HepG2 (cell line): ENCODE data around the gene TIMM9. TPM values are rescaled to one million over a fixed set of nuclear protein-coding genes. Genes with fewer than 3 reads are reported as not detected.

Experiments
- BCLAF1 ChIP-seq: fragments of 450-650 bp; IDR thresholded peaks from 2 replicates; pipeline ENCODE4 v1.6.1; 2017; ENCODE audit warnings: mild to moderate bottlenecking
- CCDC6 ChIP-seq: sonication (generic); formaldehyde crosslinking; IDR thresholded peaks from 2 replicates; pipeline ENCODE4 v1.8.1; 2022; ENCODE audit warnings: mild to moderate bottlenecking, missing genetic modification reagents, moderate library complexity
- HIC2 ChIP-seq: sonication (generic); formaldehyde crosslinking; IDR thresholded peaks from 2 replicates; pipeline ENCODE4 v1.9.0; 2022; ENCODE audit warnings: low read depth, missing genetic modification reagents
- IRF2 ChIP-seq: IDR thresholded peaks from 2 replicates; pipeline ENCODE4 v1.6.1; 2018; ENCODE audit warnings: missing genetic modification reagents, missing compliant biosample characterization
- MATR3 ChIP-seq: sonication (generic); formaldehyde crosslinking; IDR thresholded peaks from 2 replicates; pipeline ENCODE4 v1.4.0; 2020; ENCODE audit warnings: missing genetic modification reagents
- MTF1 ChIP-seq: sonication (generic); formaldehyde crosslinking; IDR thresholded peaks from 2 replicates; pipeline ENCODE4 v1.5.0; 2020; ENCODE audit warnings: missing genetic modification reagents
- PRMT3 ChIP-seq: sonication (generic); formaldehyde crosslinking; IDR thresholded peaks from 2 replicates; pipeline ENCODE4 v1.8.1; 2022; ENCODE audit warnings: low read depth, mild to moderate bottlenecking, moderate library complexity, missing genetic modification reagents, borderline replicate concordance
- SAFB2 ChIP-seq: sonication (generic); formaldehyde crosslinking; IDR thresholded peaks from 2 replicates; pipeline ENCODE4 v1.5.1; 2020; ENCODE audit warnings: missing genetic modification reagents, low read depth, mild to moderate bottlenecking, borderline replicate concordance
- USF2 ChIP-seq, 2 experiments: sonication (generic) in 1 of 2; formaldehyde crosslinking in 1 of 2; IDR thresholded peaks; 2 replicates each; pipeline versions ENCODE4 v1.5.1 to v1.6.1; 2011 to 2020; ENCODE audit warnings: borderline replicate concordance in 1 of 2, low read depth in 1 of 2, low read length in 1 of 2, mild to moderate bottlenecking in 1 of 2, missing genetic modification reagents in 1 of 2, moderate library complexity in 1 of 2
- ZMYM3 ChIP-seq: sonication (generic); formaldehyde crosslinking; IDR thresholded peaks from 2 replicates; pipeline ENCODE4 v1.5.1; 2020; ENCODE audit warnings: mild to moderate bottlenecking, missing genetic modification reagents
- ZNF12 ChIP-seq: sonication (generic); formaldehyde crosslinking; IDR thresholded peaks from 2 replicates; pipeline ENCODE4 v1.5.0; 2020; ENCODE audit warnings: missing genetic modification reagents
- ZNF549 ChIP-seq: sonication (generic); formaldehyde crosslinking; IDR thresholded peaks from 2 replicates; pipeline ENCODE4 v1.5.0; 2020; ENCODE audit warnings: missing genetic modification reagents
- ZNF556 ChIP-seq: sonication (generic); formaldehyde crosslinking; IDR thresholded peaks from 2 replicates; pipeline ENCODE4 v1.4.0; 2020; ENCODE audit warnings: mild to moderate bottlenecking, missing genetic modification reagents, borderline replicate concordance
- ZNF766 ChIP-seq: sonication (generic); formaldehyde crosslinking; IDR thresholded peaks from 2 replicates; pipeline ENCODE4 v1.5.0; 2020; ENCODE audit warnings: missing genetic modification reagents, borderline replicate concordance
- ZNF883 ChIP-seq: sonication (generic); formaldehyde crosslinking; IDR thresholded peaks from 2 replicates; pipeline ENCODE4 v1.5.1; 2020; ENCODE audit warnings: mild to moderate bottlenecking, missing genetic modification reagents; ENCODE audit errors: not compliant biosample characterization
- polyA plus RNA-seq, 8 experiments: library from polyadenylated mRNA; depleted of rRNA in 3 of 8; stranded (reverse) in 7 of 8; unstranded in 1 of 8; fragments of >200 nt; fragmentation: Illumina TruSeq in 4 of 8; extraction: Trizol in 4 of 8; gene quantifications; 2 replicates each; pipeline versions ENCODE4 v1.2.1 to v1.2.3, GENCODE V29; 2011 to 2016; ENCODE audit warnings: low read depth in 4 of 8, missing spikeins in 1 of 8, mixed read lengths in 1 of 8; ENCODE audit not compliant: insufficient read depth in 1 of 8
- total RNA-seq, 5 experiments: library from RNA; depleted of rRNA; stranded (reverse); fragments of >200 nt; fragmentation: Illumina TruSeq; extraction: Trizol; gene quantifications; 2 replicates each; pipeline ENCODE4 v1.2.3, GENCODE V29; 2016; ENCODE audit warnings: low read depth in 1 of 5
- TF ChIP-seq, protein P1 (sequence below): sonication (generic); formaldehyde crosslinking; IDR thresholded peaks from 2 replicates; pipeline ENCODE4 v1.5.0; 2020; ENCODE audit warnings: mild to moderate bottlenecking, missing genetic modification reagents, borderline replicate concordance
- TF ChIP-seq, protein P2 (sequence below): sonication (generic); formaldehyde crosslinking; IDR thresholded peaks from 2 replicates; pipeline ENCODE4 v1.4.0; 2020; ENCODE audit warnings: missing genetic modification reagents

Gene TIMM9
- total and polyA plus RNA-seq, 2 of the 13 experiments (the other 11 are each of a cell fraction or from before 2014, with no cell fraction given), result 30.5 to 42.5 TPM

DNA sequence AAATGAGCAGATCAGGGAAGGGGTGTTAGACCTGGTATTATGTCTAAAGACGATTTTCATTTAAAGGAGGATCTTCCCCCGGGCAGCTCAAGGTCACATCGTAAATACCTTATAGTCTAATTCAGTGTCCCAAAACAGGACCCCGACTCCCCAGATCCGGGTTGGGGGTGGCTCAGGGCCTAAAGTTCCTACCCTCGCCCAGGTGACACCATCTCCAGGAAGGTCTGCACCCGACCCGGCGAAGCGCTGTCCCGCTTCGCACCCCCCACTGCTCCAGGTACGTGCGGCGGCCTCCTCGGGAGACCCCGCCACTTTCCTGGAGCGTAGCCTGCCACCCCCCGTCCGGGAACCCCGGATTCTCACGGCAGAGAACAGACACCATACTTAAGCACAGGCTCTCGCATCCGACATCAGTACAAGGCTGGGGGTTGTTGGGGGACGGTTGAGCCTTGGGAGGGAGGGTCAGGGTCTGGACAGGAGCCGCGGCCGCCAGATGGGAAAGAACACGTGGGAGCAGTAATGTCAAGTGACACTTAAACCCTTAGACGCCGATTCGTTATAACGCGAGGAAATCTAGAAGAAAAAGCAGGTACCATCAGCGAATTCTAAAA is 556 bp downstream of the TIMM9 start (continued):
- TF ChIP-seq, protein P1, sequence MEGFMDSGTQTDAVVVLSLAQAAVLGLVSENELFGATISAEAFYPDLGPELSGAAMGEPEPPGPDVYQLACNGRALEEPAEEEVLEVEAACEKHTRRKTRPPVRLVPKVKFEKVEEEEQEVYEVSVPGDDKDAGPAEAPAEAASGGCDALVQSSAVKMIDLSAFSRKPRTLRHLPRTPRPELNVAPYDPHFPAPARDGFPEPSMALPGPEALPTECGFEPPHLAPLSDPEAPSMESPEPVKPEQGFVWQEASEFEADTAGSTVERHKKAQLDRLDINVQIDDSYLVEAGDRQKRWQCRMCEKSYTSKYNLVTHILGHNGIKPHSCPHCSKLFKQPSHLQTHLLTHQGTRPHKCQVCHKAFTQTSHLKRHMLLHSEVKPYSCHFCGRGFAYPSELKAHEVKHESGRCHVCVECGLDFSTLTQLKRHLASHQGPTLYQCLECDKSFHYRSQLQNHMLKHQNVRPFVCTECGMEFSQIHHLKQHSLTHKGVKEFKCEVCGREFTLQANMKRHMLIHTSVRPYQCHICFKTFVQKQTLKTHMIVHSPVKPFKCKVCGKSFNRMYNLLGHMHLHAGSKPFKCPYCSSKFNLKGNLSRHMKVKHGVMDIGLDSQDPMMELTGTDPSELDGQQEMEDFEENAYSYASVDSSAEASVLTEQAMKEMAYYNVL (CRISPR knock-in tag), result no peak
- TF ChIP-seq ZNF12 (CRISPR knock-in tag) (0 out of 2 replicates have a peak, but pooled peaks have one; percentile 20), ZMYM3 (no peak), IRF2 (no peak), ZNF549 (CRISPR knock-in tag) (no peak), USF2 (IDR thresholded peaks at IDR 0.05; ENCODE audit: low read depth, low read length) (peak; percentile 58), USF2 (CRISPR knock-in tag; IDR thresholded peaks at IDR 0.05; ENCODE audit: borderline replicate concordance) (peak; percentile 81; the same call in 1 of the 2 replicates), ZNF556 (CRISPR knock-in tag) (no peak; the same call in 1 of the 2 replicates), BCLAF1 (no peak), ZNF883 (peak; percentile 61), PRMT3 (CRISPR knock-in tag) (no peak), MTF1 (CRISPR knock-in tag) (peak; percentile 44; the same call in 1 of the 2 replicates), ZNF766 (CRISPR knock-in tag) (0 out of 2 replicates have a peak, but pooled peaks have one; percentile 66), HIC2 (CRISPR knock-in tag) (no peak), CCDC6 (CRISPR knock-in tag) (no peak), MATR3 (no peak), SAFB2 (CRISPR knock-in tag) (no peak)
- TF ChIP-seq, protein P2, sequence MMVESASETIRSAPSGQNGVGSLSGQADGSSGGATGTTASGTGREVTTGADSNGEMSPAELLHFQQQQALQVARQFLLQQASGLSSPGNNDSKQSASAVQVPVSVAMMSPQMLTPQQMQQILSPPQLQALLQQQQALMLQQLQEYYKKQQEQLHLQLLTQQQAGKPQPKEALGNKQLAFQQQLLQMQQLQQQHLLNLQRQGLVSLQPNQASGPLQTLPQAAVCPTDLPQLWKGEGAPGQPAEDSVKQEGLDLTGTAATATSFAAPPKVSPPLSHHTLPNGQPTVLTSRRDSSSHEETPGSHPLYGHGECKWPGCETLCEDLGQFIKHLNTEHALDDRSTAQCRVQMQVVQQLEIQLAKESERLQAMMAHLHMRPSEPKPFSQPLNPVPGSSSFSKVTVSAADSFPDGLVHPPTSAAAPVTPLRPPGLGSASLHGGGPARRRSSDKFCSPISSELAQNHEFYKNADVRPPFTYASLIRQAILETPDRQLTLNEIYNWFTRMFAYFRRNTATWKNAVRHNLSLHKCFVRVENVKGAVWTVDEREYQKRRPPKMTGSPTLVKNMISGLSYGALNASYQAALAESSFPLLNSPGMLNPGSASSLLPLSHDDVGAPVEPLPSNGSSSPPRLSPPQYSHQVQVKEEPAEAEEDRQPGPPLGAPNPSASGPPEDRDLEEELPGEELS (CRISPR knock-in tag), result no peak
